HL-60/S4 treated with phorbol 12-myristate 13-acetate at 8.2 ng/mL for 4 days and 3 days (cell line): Measurements from ENCODE around the gene C1QTNF2.

Source experiments
- in situ Hi-C: fragments of 300-500 bp; cut with MboI; formaldehyde crosslinking; loops from 2 replicates; pipeline ENCODE4 v1.15.0; 2022; ENCODE audit warnings: low sequenced_read_pairs

C1QTNF2 gene

GRCh38 chr5:160310140-160310539 lies 60.3 kb downstream of the C1QTNF2 start:
- in situ Hi-C loops, result no loop called here

- in situ Hi-C loops, result no loop called here
Observed at GRCh38 chr5:160306696-160307095, 63.7 kb downstream of the C1QTNF2 start.

GRCh38 chr5:160305319-160305718 lies 65.1 kb downstream of the C1QTNF2 start:
- in situ Hi-C loops, result no loop called here

- in situ Hi-C loops, result no loop called here
Observed at GRCh38 chr5:160303690-160304089, 66.7 kb downstream of the C1QTNF2 start.

GRCh38 chr5:160298189-160298588 lies 72.2 kb downstream of the C1QTNF2 start:
- in situ Hi-C loops, result no loop called here

- in situ Hi-C loops, result no loop called here
Observed at GRCh38 chr5:160297776-160298175, 72.7 kb downstream of the C1QTNF2 start.
